Left ventricle myocardium inferior (tissue), 1 donor: ENCODE measurements around the gene FAM98B. TPM values are rescaled to one million over a fixed set of nuclear protein-coding genes. Genes with fewer than 3 reads are reported as not detected.

Experiments used
- DNase-seq: peaks from one replicate; pipeline ENCODE4 v3.0.0-alpha.2; 2020
- H3K27ac ChIP-seq: fragments of 200-600 bp; replicated peaks from 2 replicates; pipeline ENCODE4 v1.8.0; 2021
- H3K27me3 ChIP-seq: fragments of 200-600 bp; 2 replicates; pipeline ENCODE4 v1.8.0; 2021; ENCODE audit warnings: low read depth
- H3K36me3 ChIP-seq: fragments of 200-600 bp; 2 replicates; pipeline ENCODE4 v1.8.0; 2021
- H3K4me1 ChIP-seq: fragments of 200-600 bp; 2 replicates; pipeline ENCODE4 v1.8.0; 2021
- H3K4me3 ChIP-seq: fragments of 200-600 bp; 2 replicates; pipeline ENCODE4 v1.8.0; 2021; ENCODE audit warnings: mild to moderate bottlenecking, moderate library complexity
- H3K9me3 ChIP-seq: fragments of 200-600 bp; replicated peaks from 2 replicates; pipeline ENCODE4 v1.8.0; 2021
- intact Hi-C: fragments of 100-400 bp; cut with micrococcal nuclease; formaldehyde crosslinking; loops from one replicate; pipeline ENCODE4 v1.11.0; 2022
- total RNA-seq: library from RNA; stranded (reverse); fragmentation: NEBNext Ultra II Directional; extraction: Animal tissue kit (Norgen Biotek cat#: 25700); gene quantifications from one replicate; pipeline ENCODE4 v1.2.1, GENCODE V29; 2021
- TF ChIP-seq, protein P1 (sequence below): fragments of 200-600 bp; IDR thresholded peaks from 2 replicates; pipeline ENCODE4 v1.8.0; 2021; ENCODE audit warnings: antibody characterized with exemption, mild to moderate bottlenecking, borderline replicate concordance
- donor health status: DM: no; HTN: yes; CAD: no; lungs with severe emphysema.

The FAM98B gene
- total RNA-seq, 1 donor from 2014 or later = 28.7 TPM

DNA sequence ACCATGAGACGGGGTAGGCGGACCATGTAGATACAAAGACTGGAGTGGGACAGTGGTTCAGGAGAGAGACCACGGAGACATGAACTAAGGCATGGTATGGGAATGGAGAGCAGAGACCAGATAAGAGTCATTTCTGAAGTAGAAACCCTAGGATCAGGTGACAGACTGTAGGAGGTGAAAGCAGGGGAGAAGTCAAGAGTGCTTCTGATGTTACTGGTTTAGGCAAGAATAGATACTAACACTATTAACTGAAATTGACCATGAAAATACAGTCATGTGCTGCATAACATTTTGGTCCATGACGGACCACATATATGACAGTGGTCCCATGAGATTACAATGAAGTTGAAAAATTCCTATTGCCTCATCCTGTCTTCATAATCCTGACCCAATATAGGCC is 69.0 kb downstream of the FAM98B start:
- no peak overlapping the region for H3K4me3 ChIP-seq

GRCh38 chr15:38524156-38524555 is 70.2 kb downstream of the FAM98B start:
- intact Hi-C loops = no loop called here
- TF ChIP-seq, protein P1, sequence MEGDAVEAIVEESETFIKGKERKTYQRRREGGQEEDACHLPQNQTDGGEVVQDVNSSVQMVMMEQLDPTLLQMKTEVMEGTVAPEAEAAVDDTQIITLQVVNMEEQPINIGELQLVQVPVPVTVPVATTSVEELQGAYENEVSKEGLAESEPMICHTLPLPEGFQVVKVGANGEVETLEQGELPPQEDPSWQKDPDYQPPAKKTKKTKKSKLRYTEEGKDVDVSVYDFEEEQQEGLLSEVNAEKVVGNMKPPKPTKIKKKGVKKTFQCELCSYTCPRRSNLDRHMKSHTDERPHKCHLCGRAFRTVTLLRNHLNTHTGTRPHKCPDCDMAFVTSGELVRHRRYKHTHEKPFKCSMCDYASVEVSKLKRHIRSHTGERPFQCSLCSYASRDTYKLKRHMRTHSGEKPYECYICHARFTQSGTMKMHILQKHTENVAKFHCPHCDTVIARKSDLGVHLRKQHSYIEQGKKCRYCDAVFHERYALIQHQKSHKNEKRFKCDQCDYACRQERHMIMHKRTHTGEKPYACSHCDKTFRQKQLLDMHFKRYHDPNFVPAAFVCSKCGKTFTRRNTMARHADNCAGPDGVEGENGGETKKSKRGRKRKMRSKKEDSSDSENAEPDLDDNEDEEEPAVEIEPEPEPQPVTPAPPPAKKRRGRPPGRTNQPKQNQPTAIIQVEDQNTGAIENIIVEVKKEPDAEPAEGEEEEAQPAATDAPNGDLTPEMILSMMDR = no peak

More for the DNA sequence above, 69.0 kb downstream of the FAM98B start:
- no peak for DNase-seq
- intact Hi-C loops = no loop called here
- H3K27me3 ChIP-seq = peaks cover 34% of the 10 kb centered on the region
- H3K27ac ChIP-seq = no peak overlapping the region
- H3K4me1 ChIP-seq = no peaks in the 10 kb centered on the region
- TF ChIP-seq, protein P1 = no peak
- H3K36me3 ChIP-seq = no peaks in the 10 kb centered on the region
- H3K9me3 ChIP-seq = no peaks in the 10 kb centered on the region

GRCh38 chr15:38525489-38525888 is 71.6 kb downstream of the FAM98B start:
- H3K4me1 ChIP-seq = no peaks in the 10 kb centered on the region
- no peak overlapping the region for H3K4me3 ChIP-seq
- no peaks in the 10 kb centered on the region for H3K9me3 ChIP-seq
- peaks cover 12% of the 10 kb centered on the region for H3K27me3 ChIP-seq
- no peak overlapping the region for H3K27ac ChIP-seq
- DNase-seq = no peak
- TF ChIP-seq, protein P1 = no peak
- intact Hi-C loops = no loop called here
- no peaks in the 10 kb centered on the region for H3K36me3 ChIP-seq

More at GRCh38 chr15:38524156-38524555, 70.2 kb downstream of the FAM98B start:
- no peaks in the 10 kb centered on the region for H3K36me3 ChIP-seq
- H3K4me3 ChIP-seq = no peak overlapping the region
- no peaks in the 10 kb centered on the region for H3K9me3 ChIP-seq
- H3K27ac ChIP-seq = no peak overlapping the region
- peaks cover 23% of the 10 kb centered on the region for H3K27me3 ChIP-seq
- DNase-seq = no peak
- H3K4me1 ChIP-seq = no peaks in the 10 kb centered on the region

DNA sequence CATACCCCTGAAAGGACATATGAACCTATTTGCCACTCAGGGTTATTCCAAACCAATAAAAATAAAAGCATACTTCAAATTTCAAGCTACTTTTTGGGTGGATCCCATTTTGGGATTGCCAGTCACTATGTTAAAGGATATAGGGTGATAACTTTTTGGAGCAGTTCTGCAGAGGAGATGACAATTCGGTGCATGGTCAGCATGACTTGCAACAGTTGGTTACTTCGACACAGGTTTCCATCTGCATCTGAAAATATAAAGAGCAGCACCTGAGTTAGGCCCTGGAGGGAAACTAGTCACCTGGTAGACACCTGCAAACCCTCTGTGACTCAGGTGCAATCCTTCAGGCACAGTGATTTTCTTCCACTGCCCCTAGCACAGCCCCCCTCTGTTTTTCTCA is 72.2 kb downstream of the FAM98B start:
- intact Hi-C loops = no loop called here
- no peaks in the 10 kb centered on the region for H3K9me3 ChIP-seq
- H3K4me1 ChIP-seq = no peaks in the 10 kb centered on the region
- H3K27ac ChIP-seq = no peak overlapping the region
- TF ChIP-seq, protein P1 = no peak
- H3K36me3 ChIP-seq = no peaks in the 10 kb centered on the region
- DNase-seq = no peak
- H3K27me3 ChIP-seq = peaks cover 5% of the 10 kb centered on the region
- H3K4me3 ChIP-seq = no peak overlapping the region

DNA sequence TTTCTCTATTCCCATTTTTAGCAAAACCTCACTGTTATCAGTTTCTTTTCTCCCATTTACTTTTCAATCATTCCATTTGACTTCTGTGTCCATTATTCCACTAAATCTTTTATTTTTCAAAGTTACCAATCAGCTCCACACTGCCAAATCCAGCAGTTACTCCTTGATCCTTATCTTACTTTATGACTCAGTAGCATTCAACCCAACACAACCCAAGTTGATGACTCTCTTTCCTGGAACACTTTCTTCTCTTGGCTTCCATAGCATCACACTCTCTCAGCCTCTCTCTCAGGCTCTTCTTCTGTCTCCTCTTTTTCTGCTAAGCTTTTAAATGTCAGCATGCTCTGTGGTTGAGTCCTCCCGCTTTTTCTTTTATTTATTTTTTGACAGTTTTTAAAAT is 74.4 kb downstream of the FAM98B start:
- intact Hi-C loops = no loop called here
- TF ChIP-seq, protein P1 = no peak

More for the DNA sequence above, 74.4 kb downstream of the FAM98B start:
- no peaks in the 10 kb centered on the region for H3K9me3 ChIP-seq
- DNase-seq = no peak
- H3K27ac ChIP-seq = no peak overlapping the region
- peaks cover 8% of the 10 kb centered on the region for H3K27me3 ChIP-seq
- H3K36me3 ChIP-seq = no peaks in the 10 kb centered on the region
- no peak overlapping the region for H3K4me3 ChIP-seq
- H3K4me1 ChIP-seq = no peaks in the 10 kb centered on the region
